ENCODE results near the gene RBMS1. TPM values are rescaled to one million over a fixed set of nuclear protein-coding genes. Genes with fewer than 3 reads are reported as not detected.
A peak's percentile ranks its signal among the peaks of the same experiment; 100 is the strongest.

The RBMS1 gene
- total RNA-seq, 3 donors from 2014 or later = 81.3 to 96.2 (median 92.1) TPM

DNA sequence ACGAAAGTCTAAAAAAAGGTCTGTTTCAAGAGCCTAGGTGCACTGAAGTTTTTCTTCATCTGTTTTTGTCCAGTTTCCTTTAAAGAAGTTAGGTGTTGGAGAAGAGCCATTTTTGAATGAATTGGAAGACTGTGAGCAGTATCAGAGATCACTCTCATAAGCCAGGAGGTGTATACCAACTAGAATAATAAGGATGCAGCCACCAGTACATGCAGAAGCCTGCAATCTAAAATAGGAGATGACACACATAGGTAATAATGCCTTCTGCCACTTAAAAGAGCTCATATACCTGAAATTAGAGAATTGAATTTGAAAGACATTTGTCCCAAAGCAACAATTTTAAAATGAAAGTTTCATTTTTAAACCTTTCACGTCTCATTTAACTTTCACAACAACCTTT lies 81.7 kb downstream of the RBMS1 start:
- intact Hi-C loops (cut with DNase I; ENCODE audit: low total_unique reads) = no loop called here
- Histone ChIP-seq H3K27ac (peak overlapping the region; percentile 68 to 78), H3K4me3 (no peak overlapping the region), H3K36me3 (no peaks in the 10 kb centered on the region), H3K4me1 (no peaks in the 10 kb centered on the region), H3K9me3 (no peaks in the 10 kb centered on the region), H3K27me3 (no peaks in the 10 kb centered on the region)
- TF ChIP-seq, protein P1, sequence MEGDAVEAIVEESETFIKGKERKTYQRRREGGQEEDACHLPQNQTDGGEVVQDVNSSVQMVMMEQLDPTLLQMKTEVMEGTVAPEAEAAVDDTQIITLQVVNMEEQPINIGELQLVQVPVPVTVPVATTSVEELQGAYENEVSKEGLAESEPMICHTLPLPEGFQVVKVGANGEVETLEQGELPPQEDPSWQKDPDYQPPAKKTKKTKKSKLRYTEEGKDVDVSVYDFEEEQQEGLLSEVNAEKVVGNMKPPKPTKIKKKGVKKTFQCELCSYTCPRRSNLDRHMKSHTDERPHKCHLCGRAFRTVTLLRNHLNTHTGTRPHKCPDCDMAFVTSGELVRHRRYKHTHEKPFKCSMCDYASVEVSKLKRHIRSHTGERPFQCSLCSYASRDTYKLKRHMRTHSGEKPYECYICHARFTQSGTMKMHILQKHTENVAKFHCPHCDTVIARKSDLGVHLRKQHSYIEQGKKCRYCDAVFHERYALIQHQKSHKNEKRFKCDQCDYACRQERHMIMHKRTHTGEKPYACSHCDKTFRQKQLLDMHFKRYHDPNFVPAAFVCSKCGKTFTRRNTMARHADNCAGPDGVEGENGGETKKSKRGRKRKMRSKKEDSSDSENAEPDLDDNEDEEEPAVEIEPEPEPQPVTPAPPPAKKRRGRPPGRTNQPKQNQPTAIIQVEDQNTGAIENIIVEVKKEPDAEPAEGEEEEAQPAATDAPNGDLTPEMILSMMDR (IDR thresholded peaks at IDR 0.05) = no peak
- TF ChIP-seq POLR2A (IDR thresholded peaks at IDR 0.05) (no peak), POLR2AphosphoS5 (IDR thresholded peaks at IDR 0.05) (no peak)
- DNase-seq (ENCODE audit: low spot score in 2 of 2) = no peak

DNA sequence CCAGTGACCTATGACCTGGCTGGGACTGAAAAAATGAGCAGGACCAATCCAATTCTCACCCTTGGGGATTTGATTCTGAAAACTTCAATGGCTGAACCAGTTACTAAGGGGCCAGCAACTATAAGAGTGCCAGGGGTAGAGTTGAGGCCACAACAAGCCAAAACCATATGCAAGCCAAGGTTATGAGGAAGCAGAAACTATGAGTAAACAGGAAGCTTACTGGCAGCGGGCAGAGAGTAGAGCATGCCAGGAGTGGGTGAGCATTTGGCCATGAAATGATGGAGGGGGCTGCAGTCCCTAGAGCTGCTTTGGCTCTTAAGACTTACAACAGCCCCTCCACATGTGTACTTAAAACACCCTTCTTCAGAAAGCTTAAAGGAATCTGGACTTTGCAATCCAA lies 82.4 kb downstream of the RBMS1 start:
- Histone ChIP-seq H3K9me3 (no peaks in the 10 kb centered on the region), H3K4me3 (no peak overlapping the region), H3K27ac (peak overlapping the region; percentile 68 to 78), H3K36me3 (no peaks in the 10 kb centered on the region), H3K4me1 (no peaks in the 10 kb centered on the region), H3K27me3 (no peaks in the 10 kb centered on the region)
- intact Hi-C loops (cut with DNase I; ENCODE audit: low total_unique reads) = no loop called here
- peak in 1 of 2 donors; percentile 29 for DNase-seq (ENCODE audit: low spot score in 2 of 2)
- TF ChIP-seq POLR2AphosphoS5 (IDR thresholded peaks at IDR 0.05) = no peak
- TF ChIP-seq, protein P1 (IDR thresholded peaks at IDR 0.05) = no peak
- TF ChIP-seq POLR2A (IDR thresholded peaks at IDR 0.05) = no peak

GRCh38 chr2:160409480-160409879 lies 84.1 kb downstream of the RBMS1 start:
- TF ChIP-seq, protein P1 (IDR thresholded peaks at IDR 0.05) = no peak
- TF ChIP-seq POLR2AphosphoS5 (IDR thresholded peaks at IDR 0.05) (no peak), POLR2A (IDR thresholded peaks at IDR 0.05) (no peak)
- H3K4me1 ChIP-seq = no peaks in the 10 kb centered on the region
- intact Hi-C loops (cut with DNase I; ENCODE audit: low total_unique reads) = loop anchor here (5.0 kb wide), 1 partner anchor 858 kb away; no protein-coding TSS in a partner anchor
- H3K9me3 ChIP-seq = no peaks in the 10 kb centered on the region
- no peak for DNase-seq (ENCODE audit: low spot score in 2 of 2)
- H3K4me3 ChIP-seq = no peak overlapping the region
- no peaks in the 10 kb centered on the region for H3K27me3 ChIP-seq
- H3K27ac ChIP-seq = peak overlapping the region; percentile 54 to 98
- H3K36me3 ChIP-seq = no peaks in the 10 kb centered on the region

- Histone ChIP-seq H3K27ac (peak overlapping the region; percentile 86 to 98), H3K9me3 (no peaks in the 10 kb centered on the region), H3K4me1 (peaks cover 0 to 3% of the 10 kb centered on the region in 2 donors), H3K27me3 (no peaks in the 10 kb centered on the region), H3K36me3 (no peaks in the 10 kb centered on the region), H3K4me3 (peak overlapping the region in 1 of 3 donors; percentile 96)
- TF ChIP-seq POLR2AphosphoS5 (IDR thresholded peaks at IDR 0.05) = no peak
- TF ChIP-seq, protein P1 (IDR thresholded peaks at IDR 0.05) = peak in 2 of 3 donors; percentile 19 to 32
- TF ChIP-seq POLR2A (IDR thresholded peaks at IDR 0.05) = no peak
- intact Hi-C loops (cut with DNase I; ENCODE audit: low total_unique reads) = loop anchor here (5.0 kb wide), 1 partner anchor 858 kb away; no protein-coding TSS in a partner anchor
- no peak for DNase-seq (ENCODE audit: low spot score in 2 of 2)
Measured at GRCh38 chr2:160408959-160409291, 84.7 kb downstream of the RBMS1 start.

- Histone ChIP-seq H3K27me3 (no peaks in the 10 kb centered on the region), H3K36me3 (no peaks in the 10 kb centered on the region), H3K9me3 (no peaks in the 10 kb centered on the region), H3K27ac (peak overlapping the region; percentile 86 to 98), H3K4me1 (peaks cover 0 to 8% of the 10 kb centered on the region in 2 donors), H3K4me3 (peak overlapping the region; percentile 90 to 96 (median 94))
- TF ChIP-seq POLR2AphosphoS5 (IDR thresholded peaks at IDR 0.05) (no peak), POLR2A (IDR thresholded peaks at IDR 0.05) (no peak)
- TF ChIP-seq, protein P1 (IDR thresholded peaks at IDR 0.05) = no peak
- DNase-seq (ENCODE audit: low spot score in 2 of 2) = peak in 1 of 2 donors; percentile 53
- intact Hi-C loops (cut with DNase I; ENCODE audit: low total_unique reads) = loop anchor here (5.0 kb wide), 1 partner anchor 859 kb away; no protein-coding TSS in a partner anchor
Measured at GRCh38 chr2:160408173-160408958, 85.2 kb downstream of the RBMS1 start.

All from breast epithelium (tissue), 4 donors.